Mucosa of descending colon (tissue), 3 donors: Measurements from ENCODE around the gene EVI5L. TPM values are rescaled to one million over a fixed set of nuclear protein-coding genes. Genes with fewer than 3 reads are reported as not detected.

Experiments used
- ATAC-seq: fragments of 200-7000 bp; cut with Tn5 transposase; one replicate; pipeline ENCODE4 v1.9.1; 2020; ENCODE audit warnings: mild to moderate bottlenecking, moderate library complexity
- DNase-seq, 3 donors: peaks; one replicate each; pipeline ENCODE4 v3.0.0-alpha.2; 2020
- H3K36me3 ChIP-seq: fragments of 200-600 bp; one replicate; pipeline ENCODE4 v1.8.0; 2021; ENCODE audit warnings: low read depth, mild to moderate bottlenecking
- H3K4me1 ChIP-seq: fragments of 200-600 bp; one replicate; pipeline ENCODE4 v1.8.0; 2021; ENCODE audit warnings: low read depth, mild to moderate bottlenecking
- H3K4me3 ChIP-seq: fragments of 200-600 bp; one replicate; pipeline ENCODE4 v1.8.0; 2021; ENCODE audit warnings: mild to moderate bottlenecking
- H3K9me3 ChIP-seq: fragments of 200-600 bp; one replicate; pipeline ENCODE4 v1.8.0; 2021; ENCODE audit warnings: mild to moderate bottlenecking
- intact Hi-C, 2 donors: fragments of 100-400 bp; cut with DNase I in 1 of 2; cut with micrococcal nuclease in 1 of 2; formaldehyde crosslinking; loops; one replicate each; pipeline versions ENCODE4 v1.11.0 to v1.11.1; 2022; cut with DNase I, micrococcal nuclease
- total RNA-seq, 3 donors: library from RNA; stranded (reverse); fragmentation: NEBNext Ultra II Directional in 2 of 3; extraction: Animal tissue kit (Norgen Biotek cat#: 25700) in 2 of 3; gene quantifications; one replicate each; pipeline versions ENCODE4 v1.2.1 to v1.2.4, GENCODE V29; 2021 to 2023
- TF ChIP-seq, protein P1 (sequence below): fragments of 200-600 bp; IDR thresholded peaks from one replicate; pipeline ENCODE4 v1.8.0; 2022; ENCODE audit warnings: antibody characterized with exemption, mild to moderate bottlenecking
- donor health status: DM: no; HTN: no; CAD: no; lungs with moderate emphysema.
- donor health status: DM: no; HTN: no; CAD: no.
- donor health status: DM: no; HTN: yes; CAD: no.

Gene EVI5L
- total RNA-seq, 3 donors from 2014 or later = 8.3 to 17.6 (median 11.4) TPM

- intact Hi-C loops = no loop called here
- no peaks in the 10 kb centered on the region for H3K9me3 ChIP-seq
- no peaks in the 10 kb centered on the region for H3K4me1 ChIP-seq
- H3K4me3 ChIP-seq = no peak overlapping the region
- TF ChIP-seq, protein P1, sequence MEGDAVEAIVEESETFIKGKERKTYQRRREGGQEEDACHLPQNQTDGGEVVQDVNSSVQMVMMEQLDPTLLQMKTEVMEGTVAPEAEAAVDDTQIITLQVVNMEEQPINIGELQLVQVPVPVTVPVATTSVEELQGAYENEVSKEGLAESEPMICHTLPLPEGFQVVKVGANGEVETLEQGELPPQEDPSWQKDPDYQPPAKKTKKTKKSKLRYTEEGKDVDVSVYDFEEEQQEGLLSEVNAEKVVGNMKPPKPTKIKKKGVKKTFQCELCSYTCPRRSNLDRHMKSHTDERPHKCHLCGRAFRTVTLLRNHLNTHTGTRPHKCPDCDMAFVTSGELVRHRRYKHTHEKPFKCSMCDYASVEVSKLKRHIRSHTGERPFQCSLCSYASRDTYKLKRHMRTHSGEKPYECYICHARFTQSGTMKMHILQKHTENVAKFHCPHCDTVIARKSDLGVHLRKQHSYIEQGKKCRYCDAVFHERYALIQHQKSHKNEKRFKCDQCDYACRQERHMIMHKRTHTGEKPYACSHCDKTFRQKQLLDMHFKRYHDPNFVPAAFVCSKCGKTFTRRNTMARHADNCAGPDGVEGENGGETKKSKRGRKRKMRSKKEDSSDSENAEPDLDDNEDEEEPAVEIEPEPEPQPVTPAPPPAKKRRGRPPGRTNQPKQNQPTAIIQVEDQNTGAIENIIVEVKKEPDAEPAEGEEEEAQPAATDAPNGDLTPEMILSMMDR = no peak
- no peaks in the 10 kb centered on the region for H3K36me3 ChIP-seq
- no peak for DNase-seq
- no peak for ATAC-seq
These were observed 15.6 kb downstream of the EVI5L start for GRCh38 chr19:7845390-7846154.

- DNase-seq (no peak), ATAC-seq (no peak)
- no peaks in the 10 kb centered on the region for H3K36me3 ChIP-seq
- TF ChIP-seq, protein P1 = no peak
- no peaks in the 10 kb centered on the region for H3K9me3 ChIP-seq
- no peaks in the 10 kb centered on the region for H3K4me1 ChIP-seq
- intact Hi-C loops = no loop called here
- no peak overlapping the region for H3K4me3 ChIP-seq
These were observed 16.2 kb downstream of the EVI5L start for GRCh38 chr19:7846155-7846646.

GRCh38 chr19:7847664-7848063, 17.6 kb downstream of the EVI5L start:
- Histone ChIP-seq H3K4me1 (no peaks in the 10 kb centered on the region), H3K36me3 (no peaks in the 10 kb centered on the region), H3K4me3 (no peak overlapping the region), H3K9me3 (no peaks in the 10 kb centered on the region)
- TF ChIP-seq, protein P1 = no peak
- DNase-seq = no peak
- intact Hi-C loops = no loop called here
- ATAC-seq = no peak

GRCh38 chr19:7848779-7849457, 18.9 kb downstream of the EVI5L start:
- H3K4me3 ChIP-seq = no peak overlapping the region
- intact Hi-C loops = no loop called here

GRCh38 chr19:7849631-7849999, 19.6 kb downstream of the EVI5L start:
- H3K4me1 ChIP-seq = peaks cover 11% of the 10 kb centered on the region
- intact Hi-C loops = no loop called here
- no peaks in the 10 kb centered on the region for H3K9me3 ChIP-seq
- DNase-seq (no peak), ATAC-seq (no peak)
- no peaks in the 10 kb centered on the region for H3K36me3 ChIP-seq
- H3K4me3 ChIP-seq = no peak overlapping the region
- TF ChIP-seq, protein P1 = no peak

More at GRCh38 chr19:7848779-7849457, 18.9 kb downstream of the EVI5L start:
- peaks cover 9% of the 10 kb centered on the region for H3K4me1 ChIP-seq
- no peaks in the 10 kb centered on the region for H3K9me3 ChIP-seq
- DNase-seq = peak in 1 of 3 donors; percentile 46
- ATAC-seq = no peak
- H3K36me3 ChIP-seq = no peaks in the 10 kb centered on the region
- TF ChIP-seq, protein P1 = no peak
